NCI-H460 (cell line): ENCODE results near the gene RNGTT. TPM values are rescaled to one million over a fixed set of nuclear protein-coding genes. Genes with fewer than 3 reads are reported as not detected.
"Not testable (repeated sequence)": the region's sequence is repeated elsewhere in the genome, so short reads cannot be mapped to it uniquely, and the experiment has no call there.

ENCODE experiments used
- DNase-seq: peaks from one replicate; pipeline ENCODE4 v3.0.0-alpha.2; 2016; ENCODE audit warnings: low read depth; ENCODE audit errors: extremely low read depth
- polyA plus RNA-seq: library from polyadenylated mRNA; depleted of rRNA; stranded (reverse); fragments of >200 nt; gene quantifications from 2 replicates; pipeline ENCODE4 v1.2.3, GENCODE V29; 2014; cell fraction: nucleus; rRNA removed
- total RNA-seq: library from RNA; depleted of rRNA; stranded (reverse); fragments of >200 nt; shearing (Covaris generic); gene quantifications from 2 replicates; pipeline ENCODE4 v1.2.3, GENCODE V29; 2014; rRNA removed

The RNGTT gene
- total RNA-seq = 22.4 and 24.1 TPM in 2 replicates
- polyA plus RNA-seq = 9.1 and 13.8 TPM in 2 replicates

DNA sequence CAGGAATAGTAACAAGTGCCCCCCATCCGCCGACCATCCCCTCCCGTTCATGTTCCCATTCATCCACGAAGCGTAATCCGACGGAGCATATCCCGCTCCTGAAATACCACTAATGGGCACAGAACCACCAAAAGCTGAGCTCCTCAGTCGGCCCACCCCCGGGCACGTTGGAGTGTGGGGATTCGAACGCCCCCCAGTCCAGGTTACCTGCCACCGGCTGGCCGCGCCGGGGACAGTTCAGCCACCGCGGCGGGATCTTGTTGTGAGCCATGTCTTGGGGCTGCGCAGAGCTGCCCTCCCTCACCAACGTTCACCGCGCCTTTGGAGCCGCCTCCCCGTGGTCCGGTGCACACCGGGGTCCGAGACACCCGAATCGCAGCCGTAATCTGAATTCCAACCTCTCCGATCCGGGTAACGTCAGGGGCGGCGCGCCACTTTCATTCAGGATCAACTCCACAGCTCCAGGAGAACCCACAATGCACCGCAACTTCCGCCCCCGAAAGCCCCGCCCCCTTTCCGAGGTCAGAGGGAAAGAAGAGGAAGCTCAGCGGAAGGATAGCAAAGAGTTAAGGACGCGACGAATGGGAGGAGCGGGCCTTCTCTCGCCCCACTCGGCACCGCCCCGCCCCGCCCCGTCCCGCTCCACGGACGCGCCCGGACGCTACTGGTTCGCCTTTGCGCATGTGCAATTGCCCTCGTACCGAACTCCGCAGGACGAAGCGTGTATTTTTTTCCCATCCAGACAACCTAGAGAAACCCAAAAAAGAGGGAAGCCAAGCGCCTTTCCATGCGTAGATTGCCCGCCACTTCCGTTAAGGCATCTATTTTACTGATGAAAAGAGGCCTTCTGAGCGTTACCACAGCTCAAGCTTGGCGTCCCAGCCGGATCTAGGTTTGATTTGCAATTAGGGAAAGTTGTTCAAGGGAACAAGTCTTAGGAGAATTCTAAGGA is at the start of gene RNGTT:
Gene RNGTT (minus strand): TSS at position 480 of the 952 bp plus-strand sequence. CDS start 209 bp downstream, at position 271.
- peak; percentile 95 for DNase-seq

GRCh38 chr6:89011436-89011835 is 48.0 kb upstream of the RNGTT start:
- DNase-seq = no peak

DNA sequence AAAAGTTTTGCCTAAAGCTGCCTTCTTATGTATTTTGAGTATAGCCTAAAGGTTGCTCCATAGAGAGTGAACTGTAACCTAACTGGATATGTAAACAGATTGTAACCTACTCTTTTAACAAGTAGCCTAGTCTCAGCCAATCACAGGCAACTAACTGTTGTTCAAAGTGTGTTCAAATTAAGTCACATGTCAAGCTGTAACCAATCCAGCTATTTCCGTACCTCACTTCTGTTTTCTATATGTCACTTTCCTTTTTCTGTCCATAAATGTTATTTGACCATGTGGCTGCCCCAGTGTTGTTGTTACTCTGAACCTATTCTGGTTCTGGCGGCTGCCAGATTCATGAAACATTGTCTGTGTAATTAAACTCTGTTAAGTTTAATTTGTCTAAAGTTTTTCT is 47.4 kb upstream of the RNGTT start:
- DNase-seq = no peak

DNA sequence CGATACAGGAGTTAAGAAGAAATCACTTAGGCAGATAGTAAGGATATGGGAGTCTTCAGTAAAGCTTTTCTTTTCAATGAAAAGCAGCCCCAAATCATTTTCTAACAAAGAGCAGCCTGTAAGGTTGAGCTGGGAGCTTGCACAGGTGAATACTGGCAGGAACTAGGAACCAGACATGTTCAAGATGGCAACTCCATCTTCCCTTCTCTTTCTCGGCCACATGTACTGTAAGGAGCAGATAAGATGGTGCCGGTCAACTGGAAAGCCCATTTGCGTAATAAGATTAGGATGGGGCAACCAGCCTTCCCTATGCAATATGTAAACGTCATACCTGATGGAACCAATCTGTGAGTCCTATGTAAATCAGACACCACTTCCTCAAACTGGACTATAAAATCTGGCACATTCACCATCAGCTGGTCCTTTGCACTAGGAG is 46.2 kb upstream of the RNGTT start:
- DNase-seq = no peak

GRCh38 chr6:89008815-89009374 is 45.5 kb upstream of the RNGTT start:
- DNase-seq = no peak

GRCh38 chr6:89008001-89008814 is 44.8 kb upstream of the RNGTT start:
- DNase-seq = no peak

- no peak for DNase-seq
Measured at GRCh38 chr6:89007209-89008000, 44.0 kb upstream of the RNGTT start.

- no peak for DNase-seq
Measured at GRCh38 chr6:89002523-89002922, 39.1 kb upstream of the RNGTT start.

DNA sequence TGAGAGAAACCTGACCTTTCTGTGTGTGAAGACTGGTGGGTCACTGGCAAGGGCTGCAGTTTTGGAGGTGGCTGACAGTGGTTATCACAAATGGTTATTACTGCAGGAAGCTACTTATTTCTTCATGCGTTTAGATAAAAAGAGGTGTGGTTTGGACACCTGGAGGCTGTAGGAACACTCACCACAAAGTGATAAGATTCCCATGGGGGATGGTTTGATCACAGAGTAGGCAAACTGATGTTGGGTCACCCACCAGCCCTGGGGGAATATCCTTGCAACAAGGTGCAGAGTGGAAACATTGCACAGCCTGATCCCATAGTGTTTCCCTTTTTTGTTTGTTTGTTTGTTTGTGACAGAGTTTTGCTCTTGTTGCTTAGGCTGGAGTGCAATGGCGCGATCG is 33.9 kb upstream of the RNGTT start:
- DNase-seq = no peak

GRCh38 chr6:88992741-88993552 is 29.5 kb upstream of the RNGTT start:
- no peak for DNase-seq

DNA sequence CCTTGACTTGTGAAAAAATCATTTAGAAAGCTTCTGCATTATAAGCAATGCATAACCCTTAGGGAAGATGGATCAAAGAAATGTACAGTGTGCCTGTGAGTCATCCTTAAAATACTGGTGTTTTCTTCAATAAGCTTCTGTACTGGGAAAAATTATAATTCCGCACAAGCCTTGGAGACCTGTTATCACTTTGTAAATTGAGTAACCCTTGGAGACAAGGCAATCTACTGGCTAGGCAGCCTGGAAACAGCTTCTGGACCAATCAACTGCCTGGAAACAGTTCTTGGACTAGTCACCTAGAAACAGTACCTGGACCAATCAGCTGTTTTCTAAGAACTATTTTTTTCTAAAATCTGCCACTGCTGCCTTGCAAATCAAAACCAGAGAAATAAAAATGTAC is 25.8 kb upstream of the RNGTT start:
- no peak for DNase-seq

GRCh38 chr6:88987922-88988321 is 24.5 kb upstream of the RNGTT start:
- no peak for DNase-seq

DNA sequence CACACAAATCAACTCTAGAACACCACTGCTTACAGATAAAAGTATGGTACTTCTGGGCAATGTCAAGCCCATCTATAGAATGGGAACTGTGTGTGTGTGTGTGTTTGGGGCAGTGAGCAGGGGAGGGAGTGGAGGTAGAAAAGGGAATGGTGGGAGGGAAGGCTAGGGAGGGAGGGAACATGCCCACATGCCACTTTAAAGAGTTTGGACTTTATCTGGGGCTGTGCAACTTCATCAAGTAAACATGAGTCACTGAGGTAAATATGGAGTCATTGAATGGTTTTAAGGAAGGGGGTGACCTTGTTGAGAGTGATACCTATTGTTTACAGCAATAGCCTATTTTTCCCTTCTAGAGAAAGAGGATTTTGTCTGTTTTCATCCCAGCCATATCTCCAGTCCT is 22.5 kb upstream of the RNGTT start:
- DNase-seq = no peak

DNA sequence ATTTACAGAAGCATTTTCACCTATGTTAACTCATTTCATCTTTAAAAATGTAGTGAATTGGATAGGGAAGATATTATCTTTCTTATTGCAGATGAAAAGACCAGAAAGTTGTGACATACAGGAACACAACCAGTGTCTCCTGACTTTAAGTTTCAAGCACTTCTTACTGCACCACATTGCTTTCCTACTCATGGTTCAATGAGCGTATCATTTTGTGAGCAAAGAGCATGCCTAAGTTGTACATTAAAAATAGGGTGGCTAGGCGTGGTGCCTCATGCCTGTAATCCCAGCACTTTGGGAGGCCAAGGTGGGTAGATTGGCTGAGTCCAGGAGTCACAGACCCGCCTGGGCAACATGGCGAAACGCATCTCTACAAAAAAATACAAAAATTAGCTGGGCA is 21.2 kb upstream of the RNGTT start:
- no peak for DNase-seq

GRCh38 chr6:88984152-88984551 is 20.7 kb upstream of the RNGTT start:
- DNase-seq = no peak

DNA sequence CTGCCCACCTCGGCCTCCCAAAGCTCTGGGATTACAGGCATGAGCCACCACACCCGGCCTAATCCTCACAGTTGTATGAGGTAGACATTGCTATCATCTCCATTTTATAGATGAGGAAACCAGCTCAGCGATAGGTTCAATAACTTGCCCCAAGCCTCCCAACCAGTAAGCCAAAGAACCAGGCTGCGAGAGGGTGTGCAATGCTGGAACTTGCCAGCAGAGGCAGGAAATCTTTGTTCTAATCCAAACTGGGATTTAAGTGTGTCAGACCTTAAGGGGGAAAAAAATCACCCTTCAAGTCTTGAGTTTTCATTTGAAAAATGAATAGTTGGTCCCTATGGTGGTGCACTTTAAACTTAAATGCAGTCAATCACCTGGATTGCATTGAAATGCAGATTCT is 20.1 kb upstream of the RNGTT start:
- DNase-seq = no peak

- DNase-seq = not testable (repeated sequence)
Measured at GRCh38 chr6:88983129-88983528, 19.7 kb upstream of the RNGTT start.

DNA sequence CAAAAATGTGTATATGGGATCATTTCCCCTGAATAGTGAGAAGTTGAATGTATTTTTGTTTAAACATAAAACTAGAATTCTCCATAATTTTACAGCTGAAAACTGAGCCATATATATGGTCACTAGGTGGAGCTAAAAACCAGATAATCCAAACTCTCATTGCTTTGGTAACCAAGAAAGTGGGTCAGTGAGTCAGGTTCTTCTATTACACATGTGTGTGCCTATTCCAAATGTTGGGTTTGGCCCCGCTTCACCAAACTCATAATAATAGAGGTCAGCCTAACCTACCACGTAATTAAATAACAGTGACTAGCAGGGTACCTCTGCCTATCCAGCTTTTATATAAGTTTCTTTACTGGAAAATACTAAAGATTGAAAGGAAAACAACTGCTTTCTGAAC is 19.3 kb upstream of the RNGTT start:
- peak; percentile 69 for DNase-seq

GRCh38 chr6:88975369-88975768 is 12.0 kb upstream of the RNGTT start:
- no peak for DNase-seq
